Femur (tissue), 1 donor: ENCODE results near the gene DPM3.
A peak's percentile ranks its signal among the peaks of the same experiment; 100 is the strongest.
"Not testable (repeated sequence)": the region's sequence is repeated elsewhere in the genome, so short reads cannot be mapped to it uniquely, and the experiment has no call there.

Source experiments
- DNase-seq: peaks from one replicate; pipeline ENCODE4 v3.0.0-alpha.2; 2017

The DPM3 gene

DNA sequence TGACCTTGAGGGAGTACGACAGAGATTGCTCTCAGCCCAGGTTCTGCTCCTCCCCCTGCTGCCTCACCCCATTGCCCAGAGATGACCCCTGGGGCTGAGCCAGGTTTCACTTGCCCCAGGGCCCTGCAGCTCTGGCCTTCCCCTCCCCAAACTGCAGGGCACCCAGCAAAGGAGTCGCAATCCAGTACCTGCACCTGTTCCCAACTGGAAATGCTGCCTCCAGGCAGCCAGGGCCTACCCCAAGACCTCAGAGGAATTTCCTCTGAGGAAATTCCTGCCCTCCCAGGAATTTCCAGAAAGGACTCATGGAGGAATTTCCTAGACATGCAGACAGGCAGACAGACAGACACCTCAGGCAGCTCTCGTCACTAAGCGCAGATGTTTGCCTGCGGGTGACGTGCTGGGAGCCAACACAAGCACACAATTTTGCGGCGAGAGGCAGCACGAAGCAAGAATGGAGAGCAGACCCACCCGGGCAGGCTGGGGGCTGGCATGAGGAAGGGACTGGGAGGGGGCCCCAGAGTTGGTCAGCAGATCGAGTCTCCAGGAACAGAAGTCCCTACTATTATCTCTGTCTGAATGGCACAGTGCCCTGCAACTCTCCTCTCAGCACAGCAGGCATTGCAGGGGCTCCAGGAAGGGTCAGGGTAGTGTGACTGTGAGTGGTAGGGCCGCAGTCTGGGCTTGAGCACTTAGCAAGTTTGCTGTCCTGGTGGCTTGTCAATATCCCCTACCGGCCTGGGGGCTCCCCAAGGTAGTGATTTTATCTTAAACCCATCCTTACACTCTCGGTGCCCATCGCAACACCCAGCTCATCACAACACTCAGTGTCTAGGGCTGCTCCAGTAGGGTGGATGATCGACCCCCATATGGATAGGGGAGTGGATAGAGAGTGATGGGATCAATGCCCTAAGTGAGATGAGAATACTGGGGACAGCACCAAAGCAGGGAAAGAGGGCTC is 15.5 kb downstream of the DPM3 start:
- DNase-seq: peak; percentile 55

DNA sequence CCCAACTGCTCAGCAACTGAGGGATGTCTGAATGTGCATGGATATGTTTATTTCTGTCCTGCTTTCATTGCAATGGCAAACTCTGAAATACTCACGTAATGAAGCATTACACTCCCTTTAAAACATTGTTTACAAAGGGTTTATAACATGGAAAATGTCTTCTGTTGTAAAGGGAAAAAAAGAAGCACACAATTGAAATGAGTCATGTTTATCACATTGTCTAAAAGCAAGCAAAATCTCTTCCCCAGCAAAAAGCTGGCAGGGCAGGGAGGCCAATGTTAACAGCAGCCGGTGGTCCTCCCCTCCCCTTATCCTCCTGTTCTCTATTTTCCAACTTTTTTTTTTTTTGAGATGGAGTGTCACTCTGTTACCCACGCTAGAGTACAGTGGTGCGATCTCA is 16.5 kb downstream of the DPM3 start:
- DNase-seq: no peak

DNA sequence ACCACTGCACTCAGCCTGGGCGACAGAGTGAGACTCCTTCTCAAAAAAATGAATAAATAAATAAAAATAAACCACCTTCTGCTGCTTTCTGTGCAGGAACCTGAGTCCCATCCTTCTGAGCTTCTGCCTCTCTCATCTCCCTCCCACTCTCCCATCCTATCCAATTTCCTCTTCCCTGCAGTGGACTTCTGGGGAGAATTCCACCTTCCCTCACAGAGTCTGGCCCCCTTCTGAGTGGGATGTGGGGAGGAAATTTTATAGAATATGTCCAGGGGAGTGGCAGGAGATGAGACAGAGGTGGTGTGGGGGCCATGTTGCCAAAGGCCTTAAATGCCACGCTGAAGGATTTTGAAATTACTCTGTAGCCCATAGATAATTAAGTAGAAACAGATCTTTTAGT is 18.0 kb downstream of the DPM3 start:
- no peak for DNase-seq

DNA sequence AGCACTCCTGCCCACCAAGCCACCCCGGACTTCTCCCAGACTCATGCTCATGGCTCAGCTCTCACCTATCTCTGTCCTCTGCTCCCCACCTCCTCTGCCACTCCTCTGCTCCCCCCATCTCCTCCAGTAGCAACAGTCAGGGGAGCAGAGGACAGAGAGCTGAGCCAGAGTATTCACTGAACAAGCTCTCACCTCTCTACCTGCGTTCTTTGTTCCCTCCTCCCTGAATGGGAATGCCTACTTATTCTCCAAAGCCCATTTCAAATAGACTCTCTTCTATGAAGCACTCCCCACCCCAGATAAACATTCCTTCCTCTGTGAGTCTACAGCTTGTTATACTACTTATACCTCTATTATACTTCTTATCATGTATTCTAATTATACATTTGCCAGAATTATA is 19.1 kb downstream of the DPM3 start:
- no peak for DNase-seq

DNA sequence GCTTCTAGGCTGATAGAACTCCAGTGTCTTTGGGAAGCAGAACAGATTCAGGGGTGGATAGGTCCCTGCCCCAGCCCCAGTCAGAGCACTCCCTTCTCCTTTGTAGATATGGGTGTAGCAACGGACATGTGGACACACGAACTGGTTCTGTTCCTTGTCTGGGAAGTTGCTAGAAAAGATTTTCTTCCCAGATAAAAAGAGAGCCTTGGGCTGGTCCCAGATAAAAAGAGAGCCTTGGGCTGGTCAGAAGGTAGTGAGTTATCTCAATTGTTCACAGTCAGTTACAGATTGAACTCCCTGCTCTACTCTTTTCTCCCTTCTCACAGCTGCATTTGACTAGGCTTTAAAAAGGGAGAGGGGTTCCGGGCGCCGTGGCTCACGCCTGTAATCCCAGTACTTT is 20.1 kb downstream of the DPM3 start:
- no peak for DNase-seq

DNA sequence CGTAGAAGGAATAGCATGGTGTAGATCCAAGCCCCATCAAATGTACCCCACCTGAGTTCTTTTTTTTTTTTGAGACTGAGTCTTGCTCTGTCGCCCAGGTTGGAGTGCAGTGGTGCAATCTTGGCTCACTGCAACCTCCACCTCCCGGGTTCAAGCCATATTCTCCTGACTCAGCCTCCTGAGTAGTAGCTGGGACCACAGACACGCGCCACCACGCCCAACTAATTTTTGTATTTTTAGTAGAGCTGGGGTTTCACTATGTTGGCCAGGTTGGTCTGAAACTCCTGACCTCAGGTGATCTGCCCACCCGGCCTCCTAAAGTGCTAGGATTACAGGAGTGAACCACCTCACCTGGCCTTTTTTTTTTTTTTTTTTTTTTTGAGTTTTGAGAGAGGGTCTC is 22.2 kb downstream of the DPM3 start:
- DNase-seq: not testable (repeated sequence)

DNA sequence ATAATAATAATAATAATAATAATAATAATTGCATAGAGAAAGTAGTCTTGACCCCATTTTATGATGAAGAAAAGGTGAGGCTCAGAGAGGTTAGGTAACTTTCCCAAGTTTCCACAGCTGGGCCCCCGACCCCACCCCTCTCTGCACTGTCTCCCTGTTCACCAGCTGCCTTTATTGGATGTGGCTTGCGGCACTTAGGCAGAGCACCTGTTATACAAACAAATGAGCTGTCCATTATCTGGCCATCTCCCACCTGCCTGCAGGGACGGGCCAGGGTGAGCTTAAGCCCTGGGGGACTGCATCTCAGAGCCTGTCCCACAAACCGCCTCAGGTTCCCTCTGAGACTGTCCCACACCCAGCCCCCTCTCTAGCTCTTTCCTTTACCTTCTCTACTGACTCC is 22.7 kb downstream of the DPM3 start:
- DNase-seq: no peak

DNA sequence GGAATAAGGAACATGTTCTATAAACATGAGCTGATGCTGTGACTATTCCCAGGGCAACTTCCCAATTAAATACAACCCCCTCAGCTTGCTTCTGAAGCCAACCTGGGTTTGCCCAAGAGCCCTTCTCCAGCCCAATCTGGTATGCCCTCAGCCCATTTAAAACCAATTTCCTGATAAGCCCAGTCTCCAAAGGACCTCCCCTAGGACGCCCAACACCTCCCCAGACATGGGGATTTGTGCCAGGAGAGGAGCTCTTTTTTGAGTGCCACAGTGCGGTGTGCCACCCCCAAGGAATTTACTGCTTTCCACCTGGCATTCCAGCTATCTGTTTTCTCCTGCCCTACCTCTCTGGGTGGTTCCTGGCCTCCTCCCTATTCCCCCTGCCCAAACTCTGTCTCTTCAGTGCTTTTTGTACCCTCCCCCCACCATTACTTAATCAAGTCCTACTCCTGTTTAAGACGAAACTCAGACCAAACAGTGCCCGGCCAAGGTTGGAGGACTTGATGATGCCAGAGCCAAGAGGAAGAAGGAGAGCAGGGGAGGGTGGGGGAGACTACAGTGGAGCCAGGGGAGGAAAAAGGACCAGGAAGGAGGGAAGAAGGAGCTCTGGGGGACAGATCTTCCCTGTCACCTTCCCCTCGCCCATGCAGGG is 24.1 kb downstream of the DPM3 start:
- no peak for DNase-seq

DNA sequence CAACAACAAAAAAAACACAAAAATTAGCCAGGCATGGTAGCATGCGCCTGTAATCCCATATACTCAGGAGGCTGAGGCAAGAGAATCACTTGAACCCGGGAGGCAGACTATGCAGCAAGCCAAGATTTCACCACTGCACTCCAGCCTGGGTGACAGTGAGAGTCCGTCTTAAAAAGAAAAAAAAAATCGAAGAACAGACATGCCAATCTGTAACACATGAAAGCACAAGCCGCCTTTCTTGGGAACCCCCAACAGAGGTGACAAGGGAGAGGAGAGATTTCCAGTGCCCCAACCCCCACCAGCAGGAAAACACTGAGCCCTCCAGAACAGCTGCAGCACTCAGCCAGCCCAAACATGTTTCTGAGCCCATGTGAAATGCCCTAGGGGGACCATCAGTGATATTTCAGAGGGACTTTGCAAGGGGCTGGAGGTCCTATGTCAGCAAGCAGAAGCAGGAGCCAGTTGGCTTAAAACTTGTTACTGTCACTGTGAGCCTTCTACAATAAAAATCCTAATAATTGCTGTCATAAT is 26.8 kb downstream of the DPM3 start:
- DNase-seq: no peak

DNA sequence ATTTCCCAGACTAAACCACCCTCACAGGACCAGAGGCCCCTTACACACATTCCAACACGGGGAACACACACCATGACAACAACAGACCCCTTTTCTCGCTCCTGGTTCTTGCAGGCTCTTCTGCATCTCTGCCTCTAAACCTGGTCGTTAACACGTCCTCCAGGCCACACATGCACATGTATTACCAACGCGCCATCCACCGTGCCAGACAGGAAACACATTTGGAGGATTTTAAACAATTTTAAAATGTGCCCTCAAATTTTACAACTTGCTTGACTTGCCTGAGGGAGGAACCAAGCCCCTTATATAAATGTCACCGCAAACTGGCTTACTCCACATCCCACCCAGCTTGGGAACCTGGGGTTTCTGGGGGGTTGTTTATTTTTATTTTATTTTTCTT is 29.5 kb downstream of the DPM3 start:
- no peak for DNase-seq

DNA sequence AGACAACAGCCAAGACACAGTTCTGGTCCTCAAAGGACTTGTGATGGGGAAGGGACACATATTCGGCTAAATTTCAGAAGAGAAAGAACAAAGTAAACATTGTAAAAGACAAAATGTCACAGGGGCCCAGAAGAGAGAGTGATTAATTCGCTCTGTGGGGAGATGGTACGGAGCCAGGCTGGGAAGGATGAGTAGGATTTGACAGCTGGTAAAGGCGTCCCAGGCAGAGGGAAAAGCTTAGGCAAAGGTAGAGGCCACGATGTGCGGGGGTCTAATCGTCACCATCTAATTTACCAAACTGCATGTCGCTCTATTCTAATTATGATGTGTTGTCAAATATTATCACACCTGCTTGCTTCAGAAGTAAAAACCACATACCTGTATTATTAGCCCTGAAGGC is 29.9 kb downstream of the DPM3 start:
- no peak for DNase-seq

DNA sequence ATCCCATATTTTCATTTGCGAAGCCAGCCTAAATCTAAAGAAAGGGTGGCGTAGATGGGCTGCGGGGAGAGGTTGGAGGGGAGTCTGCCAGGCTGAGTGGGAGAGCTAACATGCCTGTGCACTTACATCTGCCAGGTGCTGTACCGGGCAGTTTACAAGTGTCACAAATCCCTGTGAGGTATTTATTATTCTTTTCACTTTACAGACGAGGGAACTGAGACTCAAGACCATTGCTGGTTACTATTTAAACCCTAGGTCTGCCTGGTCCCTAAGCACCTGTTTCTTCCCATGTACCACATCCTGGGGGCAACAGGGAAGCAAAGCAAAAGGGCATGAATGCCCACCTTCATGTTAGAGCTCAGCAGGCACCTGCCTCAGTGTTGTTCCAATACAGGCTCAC is 32.0 kb downstream of the DPM3 start:
- DNase-seq: no peak

DNA sequence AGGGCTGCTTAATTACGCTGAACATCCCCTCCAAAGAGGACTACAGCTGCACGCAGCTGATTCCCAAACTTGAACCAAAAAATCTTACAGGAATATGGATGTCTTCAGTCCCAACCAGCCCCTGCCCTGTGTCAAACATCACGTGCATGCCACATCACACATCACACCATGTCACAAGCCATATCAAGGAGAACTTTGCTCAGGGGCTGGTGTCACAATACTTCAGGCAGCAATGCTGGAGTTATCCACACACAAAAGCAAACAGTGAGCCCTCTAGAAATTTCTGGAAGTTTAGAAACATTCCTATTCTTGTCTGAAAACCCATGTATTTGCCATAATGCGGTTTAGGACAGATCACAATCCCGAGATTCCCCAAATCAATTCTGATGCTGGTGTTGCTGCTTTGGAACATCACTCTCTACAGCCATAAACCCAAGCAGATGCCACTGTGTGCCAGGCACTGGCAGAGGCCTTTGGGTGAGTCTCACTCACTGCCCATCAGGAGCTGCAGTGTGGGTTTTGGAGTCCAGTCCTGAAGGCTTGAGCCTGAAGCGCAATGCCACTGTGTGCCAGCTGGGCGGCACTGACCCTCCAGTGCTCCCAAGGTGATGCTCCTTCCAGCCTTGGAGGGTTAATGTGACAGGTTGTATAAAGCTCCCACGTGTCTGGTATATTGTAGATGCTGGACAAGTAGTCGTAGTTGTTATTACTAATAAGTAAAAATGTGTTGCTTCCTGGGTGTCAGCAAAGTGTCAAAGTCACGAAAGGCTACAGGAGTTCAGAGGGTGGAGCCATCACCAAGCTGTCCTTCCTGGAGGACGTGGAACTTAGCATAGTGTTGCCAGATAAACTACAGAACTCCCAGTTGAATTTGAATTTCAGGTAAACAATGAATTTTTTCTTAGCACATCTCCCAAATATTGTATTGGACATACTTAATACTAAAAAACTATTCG is 32.7 kb downstream of the DPM3 start:
- no peak for DNase-seq

DNA sequence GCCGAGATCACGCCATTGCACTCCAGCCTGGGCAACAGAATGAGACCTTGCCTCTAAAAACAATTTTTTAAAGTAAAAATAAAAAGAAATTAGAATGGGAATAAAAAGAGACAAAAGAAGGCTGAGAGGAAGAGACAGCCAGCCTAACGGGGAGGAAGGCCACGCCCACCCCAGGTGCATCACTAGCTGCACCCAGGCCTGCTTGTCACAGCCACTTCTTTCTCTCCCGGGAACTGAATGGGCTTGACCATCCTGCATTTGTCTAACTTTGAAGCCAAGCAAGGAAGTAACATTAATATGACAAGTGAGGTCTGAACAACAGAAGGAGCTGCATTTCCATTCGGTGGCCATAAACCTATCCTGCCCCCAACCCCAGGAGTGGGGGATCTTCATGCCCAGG is 33.5 kb downstream of the DPM3 start:
- no peak for DNase-seq

DNA sequence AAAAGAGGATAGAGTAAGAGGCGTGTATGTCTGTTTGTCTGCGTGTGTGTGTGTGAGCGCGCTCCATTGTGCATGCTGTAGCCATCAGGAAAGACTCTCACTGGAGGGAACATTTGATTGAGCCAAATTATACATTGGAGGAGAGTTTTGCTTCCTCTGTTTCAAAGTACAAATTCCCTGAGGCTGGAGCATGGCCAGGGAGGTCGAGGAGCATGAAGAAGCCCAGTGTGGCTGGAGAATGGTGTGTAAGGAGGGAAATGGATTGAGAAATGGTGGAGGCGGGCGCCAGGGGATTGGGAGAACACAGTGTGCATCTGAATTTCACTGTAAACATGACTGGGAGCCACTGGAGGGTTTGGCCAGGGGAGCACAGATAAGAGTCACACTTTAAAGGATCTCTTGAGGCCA is 34.7 kb downstream of the DPM3 start:
- no peak for DNase-seq

DNA sequence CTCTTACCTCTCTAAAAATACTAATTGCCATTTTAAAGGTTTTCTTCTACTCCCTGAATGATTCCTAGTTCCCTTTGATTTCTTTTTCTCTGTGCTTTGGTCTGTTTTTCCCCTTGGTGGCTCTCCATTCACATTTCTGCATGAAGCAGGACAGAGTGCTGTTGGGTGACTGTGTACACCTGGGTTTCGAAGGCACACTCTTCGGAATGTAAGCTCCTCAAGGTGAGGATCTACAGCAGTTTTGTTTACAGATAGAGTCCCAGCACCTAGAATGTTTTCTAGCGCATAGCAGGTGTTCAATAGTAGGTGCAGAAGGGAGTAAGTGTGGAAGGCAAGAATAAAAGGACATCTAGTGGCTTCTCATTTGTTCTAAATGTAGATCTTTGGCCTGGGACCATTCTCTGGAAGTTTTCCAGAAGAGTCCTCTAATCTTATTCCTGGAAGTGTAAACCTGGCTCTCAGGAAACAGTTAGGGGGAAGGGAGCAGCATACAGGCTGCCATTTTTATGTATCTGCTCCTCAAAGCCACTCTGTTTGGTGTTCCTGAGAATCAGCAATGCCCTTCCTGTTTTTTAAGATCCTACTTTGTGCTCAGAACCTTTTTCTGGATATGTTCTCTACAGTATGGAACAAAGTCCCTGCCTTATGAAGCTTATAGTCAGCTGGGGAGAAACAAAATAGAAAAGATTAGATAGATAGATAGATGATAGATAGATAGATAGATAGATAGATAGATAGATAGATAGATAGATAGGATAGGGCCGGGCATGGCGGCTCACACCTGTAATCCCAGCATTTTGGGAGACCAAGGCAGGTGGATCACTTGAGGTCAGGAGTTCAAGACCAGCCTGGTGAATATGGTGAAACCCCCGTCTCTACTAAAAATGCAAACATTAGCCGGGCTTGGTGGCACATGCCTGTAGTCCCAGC is 35.5 kb downstream of the DPM3 start:
- DNase-seq: no peak

DNA sequence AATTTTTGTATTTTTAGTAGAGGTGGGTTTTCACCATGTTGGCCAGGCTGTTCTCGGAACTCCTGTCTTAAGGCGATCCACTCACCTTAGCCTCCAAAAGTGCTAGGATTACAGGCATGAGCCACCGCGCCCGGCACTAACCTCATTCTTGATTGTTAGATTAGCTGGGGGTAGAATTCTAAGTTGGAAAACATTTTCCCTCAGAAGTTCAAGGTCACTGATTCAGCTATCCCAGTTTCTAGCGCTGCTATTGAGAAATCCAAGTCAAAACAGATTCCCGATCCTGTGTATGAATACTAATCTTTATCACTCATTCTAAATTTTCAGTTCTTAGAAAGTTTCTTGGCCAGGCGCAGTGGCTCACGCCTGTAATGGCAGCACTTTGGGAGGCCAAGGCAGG is 37.0 kb downstream of the DPM3 start:
- DNase-seq: no peak

DNA sequence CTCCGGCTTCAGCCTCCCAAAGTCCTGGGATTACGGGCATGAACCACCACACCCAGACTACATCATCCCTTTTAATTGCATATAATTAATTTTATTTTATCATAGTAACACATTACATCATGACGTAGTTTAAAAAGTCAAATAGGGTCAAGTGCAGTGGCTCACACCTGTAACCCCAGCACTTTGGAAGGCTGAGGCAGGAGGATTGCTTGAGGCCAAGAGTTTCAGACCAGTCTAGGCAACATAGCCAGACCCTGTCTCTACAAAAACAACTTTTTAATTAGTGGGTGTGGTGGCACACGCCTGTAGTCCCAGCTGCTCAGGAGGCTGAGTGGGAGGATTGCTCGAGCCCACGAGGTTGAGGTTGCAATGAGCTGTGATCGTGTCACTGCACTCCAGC is 41.0 kb downstream of the DPM3 start:
- DNase-seq: no peak

DNA sequence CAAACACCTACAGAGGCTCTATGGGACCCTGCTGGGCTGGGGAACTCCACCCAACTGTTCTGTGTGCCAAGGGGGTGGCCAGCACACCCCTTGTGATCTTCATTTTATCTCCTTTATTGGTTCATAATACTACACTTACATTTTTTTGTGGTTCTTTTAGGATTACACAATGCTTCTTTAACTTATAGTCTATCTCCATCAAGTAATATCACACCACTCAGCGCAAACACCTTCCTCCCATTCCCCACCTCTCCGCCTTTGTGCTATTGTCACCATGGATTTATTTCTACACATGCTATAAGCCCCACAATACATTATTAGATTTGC is 45.7 kb downstream of the DPM3 start:
- no peak for DNase-seq

DNA sequence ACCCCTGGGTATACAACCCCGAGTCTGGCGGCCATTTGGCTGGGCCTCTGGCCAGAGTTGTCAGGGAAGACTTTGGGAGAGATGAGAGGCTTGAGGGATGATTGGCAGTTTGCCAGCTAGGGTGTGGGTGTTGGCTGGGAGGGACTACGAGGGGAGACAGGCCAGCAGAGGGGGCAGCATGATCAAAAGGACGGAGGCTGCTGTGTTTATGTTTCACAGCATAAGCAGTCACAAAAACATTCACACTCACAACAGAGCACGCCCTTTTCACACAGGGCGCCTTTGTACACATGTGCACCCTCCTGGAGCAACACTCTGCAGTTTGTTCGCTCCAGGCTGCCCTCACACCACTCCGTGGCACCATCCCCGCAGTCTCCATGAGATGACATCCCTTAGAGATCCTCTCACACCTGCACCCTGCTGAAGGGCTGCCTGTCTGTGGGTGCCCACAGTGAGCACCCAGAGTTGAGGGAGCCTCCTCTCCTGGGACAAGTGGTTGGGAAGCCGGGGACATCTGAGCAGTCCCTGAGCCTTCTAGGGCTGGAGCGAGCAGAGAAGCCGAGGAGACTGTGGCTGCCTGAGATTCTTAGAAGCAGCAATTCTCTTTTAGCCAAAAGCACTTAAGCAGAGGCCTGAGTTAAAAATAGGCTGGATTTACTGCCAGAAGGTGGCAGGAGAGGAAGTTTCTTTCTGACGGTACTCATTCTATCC is 46.3 kb downstream of the DPM3 start:
- peak; percentile 77 for DNase-seq

DNA sequence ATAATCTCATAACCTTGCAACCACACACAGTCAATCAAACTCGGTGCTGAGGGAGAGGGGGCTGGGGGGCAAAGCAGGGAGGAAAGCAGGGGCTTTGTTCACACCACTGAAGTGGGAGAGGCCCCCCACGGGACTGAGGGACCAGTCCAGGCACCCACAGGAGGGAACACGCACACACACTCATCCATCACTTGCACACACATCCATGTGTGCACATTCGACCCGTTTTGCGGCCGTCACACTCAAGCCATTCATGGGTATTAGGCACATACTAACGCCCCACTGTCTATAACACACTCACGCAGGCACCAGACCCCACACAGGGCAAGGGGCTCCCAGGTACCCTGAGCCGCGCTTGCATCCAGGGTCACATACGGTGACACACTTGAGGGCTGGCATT is 47.7 kb downstream of the DPM3 start:
- no peak for DNase-seq
